ENCODE measurements around the gene ASXL1.

ASXL1 gene

DNA sequence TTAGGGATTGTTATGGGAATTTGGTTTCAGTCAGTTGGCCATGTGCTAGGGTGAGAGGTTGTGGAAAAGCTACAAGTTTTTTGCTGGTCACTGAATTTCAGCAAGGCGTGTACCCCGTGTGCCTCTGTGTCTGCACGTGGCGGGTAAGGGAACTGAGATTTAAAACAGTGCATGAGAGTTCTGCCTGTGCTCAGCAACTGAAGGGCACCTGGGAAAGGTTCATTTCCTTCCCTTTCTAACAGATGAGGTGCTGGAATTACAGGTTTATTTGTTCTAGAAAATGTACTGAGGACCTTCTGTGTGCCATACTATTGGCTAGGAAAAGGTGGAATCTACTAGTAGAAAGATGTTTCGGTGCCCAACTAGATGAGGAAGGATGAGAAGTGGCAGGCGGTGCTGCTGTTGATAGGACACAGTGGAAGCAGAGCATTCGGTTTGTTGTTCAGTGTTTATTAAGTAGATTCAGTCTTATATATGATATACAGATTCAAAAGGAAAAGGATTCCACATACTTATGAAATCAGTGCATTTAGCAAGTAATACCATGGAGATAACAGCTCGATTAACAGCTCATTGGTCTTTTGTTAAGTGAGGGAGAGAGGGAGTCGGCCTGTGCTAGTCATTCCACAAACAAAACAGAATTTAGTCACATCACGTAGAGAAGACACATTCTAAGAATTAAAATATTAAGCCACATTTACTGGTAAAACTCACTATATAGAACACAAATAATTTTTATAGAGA lies 84.7 kb downstream of the ASXL1 start:
- no peak for DNase-seq

DNA sequence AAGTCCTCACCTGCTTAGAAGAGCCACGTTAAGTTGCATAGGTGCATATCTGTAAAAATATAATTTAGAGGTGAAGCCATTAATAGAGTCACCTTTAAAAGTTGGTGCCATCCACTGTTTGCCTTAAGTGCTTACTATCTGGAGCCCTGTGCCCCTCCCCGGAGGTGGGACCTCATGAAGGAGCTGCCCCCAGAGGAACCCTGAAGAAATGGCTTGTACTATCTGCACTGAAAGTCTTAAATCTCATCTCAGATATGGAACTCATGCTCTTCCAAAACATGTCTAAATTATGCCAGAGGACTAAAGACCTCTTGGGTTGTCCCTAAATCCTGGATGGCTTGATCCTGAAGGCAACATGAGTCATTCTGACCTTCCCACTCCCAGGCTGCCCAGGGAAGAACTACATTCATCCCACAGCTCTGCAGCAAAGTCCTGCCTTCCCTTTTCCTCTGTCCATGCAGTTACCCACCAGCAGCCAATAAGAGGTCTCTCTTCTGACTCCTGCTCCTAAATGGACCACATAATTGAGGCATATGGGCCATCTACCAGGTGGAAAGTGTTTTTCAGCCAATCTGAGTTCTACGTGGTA lies 85.3 kb downstream of the ASXL1 start:
- DNase-seq = no peak

DNA sequence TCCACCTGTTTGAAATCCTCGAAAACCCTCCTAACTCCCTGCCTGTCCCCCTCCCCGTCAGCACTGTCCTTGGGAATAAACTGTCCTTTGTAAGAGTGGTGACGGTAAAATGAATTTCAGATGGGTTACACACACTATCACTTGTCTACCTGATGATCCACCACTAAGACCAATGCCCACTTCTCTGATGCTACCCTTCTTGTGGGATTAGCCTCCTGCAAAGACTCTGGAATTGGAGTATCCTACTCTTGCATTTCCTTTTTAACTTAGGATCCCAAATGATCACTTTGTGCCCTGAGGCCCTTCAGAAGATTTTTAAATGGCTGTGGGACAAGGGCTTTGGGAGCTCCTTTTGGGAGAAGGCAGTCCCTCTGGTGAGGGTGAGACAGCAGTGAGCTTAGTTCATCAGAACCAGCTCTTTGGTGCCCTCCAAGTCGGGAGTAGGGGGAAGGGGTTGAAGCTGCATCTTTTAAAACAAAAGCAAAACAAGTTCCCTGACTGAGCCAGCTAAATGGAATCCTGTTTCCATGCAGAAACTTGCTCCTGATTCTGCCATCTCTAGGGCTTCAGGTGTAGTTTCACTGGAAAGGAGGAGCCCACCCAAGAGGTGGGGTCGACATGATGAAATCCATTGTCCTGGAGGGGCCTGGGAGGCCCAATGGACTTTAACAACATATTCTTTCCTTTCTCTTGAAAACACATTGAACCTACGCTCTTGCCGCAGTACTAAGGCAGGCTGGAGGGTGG lies 86.5 kb downstream of the ASXL1 start:
- no peak for DNase-seq

DNA sequence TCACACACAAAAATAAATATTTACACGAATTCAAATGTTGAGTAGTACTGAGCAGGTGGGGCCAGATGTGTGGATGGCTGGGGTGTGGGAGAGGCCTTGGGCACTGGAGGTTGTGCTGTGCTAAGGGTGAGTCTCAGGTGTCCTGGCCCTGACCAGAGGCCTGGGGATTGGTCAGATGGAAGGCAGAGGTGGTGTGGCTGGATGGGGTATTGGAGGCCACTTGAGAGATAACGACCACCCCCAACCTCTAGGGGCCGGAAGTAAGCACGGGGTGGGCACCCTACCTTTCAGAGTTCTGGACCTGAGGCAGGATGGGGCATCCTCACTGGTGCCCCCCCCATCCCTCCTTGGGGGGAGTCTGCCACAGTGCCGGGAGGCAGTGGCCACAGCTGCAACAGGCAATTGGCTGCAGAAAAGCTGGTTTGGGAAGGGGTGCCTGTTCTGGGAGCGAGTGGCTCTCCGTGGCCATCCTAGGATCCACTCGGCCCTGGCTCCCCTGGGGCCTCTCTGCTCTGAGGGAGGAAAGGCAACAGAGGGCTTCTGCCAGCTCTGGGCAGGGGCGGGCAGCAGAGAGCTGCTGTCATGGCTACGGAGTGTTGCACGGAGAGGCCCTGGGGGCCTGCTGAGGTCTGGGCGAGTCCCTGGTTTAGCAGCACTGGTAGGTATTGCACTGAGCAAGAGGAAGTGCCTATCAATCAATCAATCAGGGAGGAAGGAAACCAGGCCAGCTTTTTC lies 87.6 kb downstream of the ASXL1 start:
- DNase-seq = no peak

DNA sequence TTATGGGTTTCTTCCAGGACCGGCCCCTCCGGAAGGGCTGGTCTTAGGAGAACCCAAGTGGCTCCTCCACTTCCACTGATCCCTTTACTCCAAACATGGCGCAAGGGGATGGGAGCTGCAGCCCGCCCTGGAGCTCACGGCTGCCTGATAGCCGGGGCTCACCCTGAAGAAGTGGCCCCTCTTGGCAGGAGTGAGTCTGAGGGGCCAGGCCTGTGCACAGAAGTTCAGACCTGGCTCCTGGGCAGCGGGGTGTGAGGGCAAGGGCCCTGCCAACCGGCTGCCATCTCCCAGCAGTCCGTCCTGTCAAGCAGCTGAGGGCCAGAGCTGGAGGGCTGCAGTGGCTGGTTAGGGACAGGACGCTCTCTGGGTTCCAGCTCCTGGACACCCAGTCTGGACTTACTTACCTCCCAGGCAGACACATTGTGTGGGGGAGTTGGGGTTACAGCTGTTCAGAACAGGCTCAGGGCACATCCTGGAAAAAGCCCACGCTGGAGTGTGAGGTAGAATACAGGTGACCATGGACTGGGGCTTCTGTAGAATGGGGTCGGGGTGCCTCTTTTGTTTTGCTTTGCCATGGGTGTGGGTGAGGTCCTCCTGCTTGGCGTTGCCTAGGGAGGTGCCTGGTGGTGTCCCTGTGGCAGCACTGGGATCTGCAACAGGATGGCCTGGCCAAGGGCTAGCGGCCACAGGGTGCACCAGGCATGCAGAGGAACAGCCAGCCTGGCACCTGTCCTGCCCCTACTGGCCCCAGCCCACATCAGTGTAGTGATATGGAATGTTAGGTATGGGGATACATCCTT lies 88.4 kb downstream of the ASXL1 start:
- DNase-seq = no peak

DNA sequence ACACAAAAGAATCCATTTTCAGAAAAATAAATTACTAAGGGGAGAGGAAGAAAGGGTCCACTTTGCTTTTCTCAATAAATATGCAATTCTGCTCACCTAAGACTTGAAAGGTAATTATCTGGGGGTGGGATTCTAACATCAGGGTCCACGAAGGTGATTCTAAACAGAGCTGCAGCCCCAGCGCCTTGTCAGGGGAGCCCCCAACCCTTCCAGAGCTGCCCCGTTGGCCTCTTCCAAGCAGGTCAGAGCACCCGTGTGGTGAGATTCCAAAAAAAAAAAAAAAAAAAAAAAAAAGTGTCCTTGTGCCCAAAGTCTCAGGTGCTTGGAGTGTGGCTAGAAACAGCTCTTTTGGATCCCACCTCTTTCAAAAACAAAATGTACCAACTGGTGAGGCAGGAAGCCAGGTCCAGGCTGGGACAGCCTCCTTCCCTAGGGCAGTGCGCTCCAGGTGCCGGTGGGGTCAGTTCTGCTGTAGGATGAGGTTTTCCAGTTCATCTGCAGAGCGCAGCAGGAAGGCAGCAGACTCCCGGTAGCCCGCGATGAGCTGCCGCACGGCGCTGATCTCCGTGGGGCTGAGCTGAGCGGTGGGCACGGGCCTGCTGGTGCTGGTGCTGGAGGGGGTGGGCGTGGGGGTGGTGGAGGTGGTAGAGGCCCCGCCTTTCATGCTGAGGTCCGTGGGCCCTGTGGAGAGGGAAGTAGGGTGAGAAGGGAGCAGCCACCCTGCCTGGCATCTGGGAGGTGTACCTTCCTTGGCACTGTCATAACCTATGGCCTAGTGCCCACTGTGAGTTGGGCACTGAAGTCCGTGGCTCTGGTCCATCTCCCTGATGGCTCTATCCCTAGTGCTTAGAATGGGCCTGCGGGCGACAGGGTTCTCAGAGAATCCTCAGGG lies 89.3 kb downstream of the ASXL1 start:
- DNase-seq = no peak

DNA sequence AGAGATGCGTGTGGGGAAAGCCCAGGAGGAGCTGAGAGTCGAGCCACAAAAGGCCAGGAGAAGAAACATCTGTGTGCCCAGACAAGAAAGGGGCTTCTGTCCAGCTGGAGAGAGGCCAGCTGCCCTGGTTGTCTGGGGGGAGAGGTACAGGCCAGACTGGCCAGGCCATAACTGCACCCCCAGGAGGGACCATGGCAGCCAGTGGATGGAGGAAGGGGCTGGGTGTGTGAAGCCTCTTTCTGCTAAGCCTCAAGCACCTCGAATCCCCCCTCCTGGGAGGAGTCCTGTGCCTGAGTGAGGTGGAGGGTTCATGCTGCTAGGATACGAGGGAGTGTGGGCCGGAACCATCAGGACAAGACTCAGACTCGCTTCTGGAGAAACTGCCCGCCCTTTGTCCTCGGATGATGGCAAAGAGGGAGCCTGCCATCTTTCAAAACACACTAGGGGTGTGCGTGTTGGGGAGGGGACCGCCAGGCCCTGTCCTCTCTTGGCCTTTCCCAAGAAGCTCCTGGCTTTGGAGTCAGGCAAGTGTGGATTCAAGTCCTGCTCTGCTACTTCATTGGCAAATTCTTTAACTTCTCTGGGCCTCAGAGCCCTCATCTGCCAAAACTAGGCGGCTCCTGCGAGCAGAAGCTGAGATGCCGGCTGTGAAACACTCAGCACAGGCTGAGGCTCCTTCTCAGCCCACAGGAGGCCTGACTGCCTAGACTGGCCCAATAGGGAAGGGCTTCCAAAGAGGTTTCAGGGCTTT lies 90.3 kb downstream of the ASXL1 start:
- no peak for DNase-seq

DNA sequence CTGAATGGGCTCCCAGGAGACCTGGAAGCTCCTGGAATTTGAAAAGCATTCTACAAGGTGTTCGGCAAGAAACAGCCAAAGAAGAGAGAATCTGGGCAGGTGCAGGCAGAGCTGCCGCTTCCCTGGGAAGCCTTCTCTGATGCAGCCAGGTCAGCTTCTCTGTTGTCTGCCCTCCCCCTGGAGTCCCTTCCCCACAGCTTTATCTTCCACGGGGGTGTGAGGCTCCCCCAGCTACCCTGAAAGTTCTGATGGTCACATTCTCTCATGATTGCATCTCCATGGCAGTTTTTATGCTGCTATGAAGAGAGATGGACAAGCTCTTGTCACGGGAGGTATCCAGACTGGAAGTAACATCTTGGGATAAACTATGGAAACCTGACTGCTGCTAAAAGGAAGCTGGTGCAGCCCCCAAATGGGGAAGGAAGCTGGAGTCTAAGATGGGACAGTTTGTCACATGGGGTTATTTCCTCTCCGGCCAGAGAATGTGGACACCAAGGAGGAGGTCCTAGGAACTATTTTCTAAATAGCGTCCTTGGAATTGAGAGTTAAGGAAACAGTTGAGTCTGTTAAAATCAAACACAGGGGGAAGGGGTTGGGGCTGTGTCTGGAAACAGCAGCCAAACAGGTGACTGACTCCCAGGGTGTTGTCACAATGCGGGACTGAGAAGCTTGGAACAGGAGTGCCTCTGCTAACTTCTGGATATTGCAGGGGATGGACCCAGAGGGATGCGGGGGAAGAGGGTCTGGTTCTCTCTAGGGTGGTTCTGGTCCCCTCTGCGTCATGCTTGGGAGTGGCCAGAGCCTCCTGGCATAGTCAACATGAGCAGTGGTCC lies 91.1 kb downstream of the ASXL1 start:
- no peak for DNase-seq

DNA sequence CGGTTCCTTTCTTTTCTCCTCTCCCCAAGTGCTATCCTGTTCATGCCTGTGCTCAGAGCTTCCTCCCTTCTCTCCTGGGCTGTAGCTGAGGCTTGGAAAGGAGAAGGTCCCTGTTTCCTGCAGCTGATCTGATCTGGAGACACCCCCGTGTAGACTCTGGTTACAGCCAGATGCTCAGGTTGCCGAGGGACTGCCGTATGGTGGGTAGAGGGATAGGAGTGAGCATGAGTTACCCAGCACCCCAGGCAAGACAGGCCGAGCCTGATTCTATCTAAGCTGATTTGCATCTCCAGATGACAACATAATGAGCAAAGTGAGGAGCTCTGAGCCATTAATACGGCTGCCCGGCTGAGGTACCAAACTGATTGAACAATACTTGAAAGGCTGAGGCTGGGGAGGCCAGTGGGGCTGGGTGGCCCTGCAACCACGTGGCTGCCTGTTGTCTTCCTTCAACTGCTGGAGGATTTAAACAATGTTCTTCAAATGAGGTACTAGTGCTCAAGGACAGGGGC lies 91.8 kb downstream of the ASXL1 start:
- DNase-seq = no peak

DNA sequence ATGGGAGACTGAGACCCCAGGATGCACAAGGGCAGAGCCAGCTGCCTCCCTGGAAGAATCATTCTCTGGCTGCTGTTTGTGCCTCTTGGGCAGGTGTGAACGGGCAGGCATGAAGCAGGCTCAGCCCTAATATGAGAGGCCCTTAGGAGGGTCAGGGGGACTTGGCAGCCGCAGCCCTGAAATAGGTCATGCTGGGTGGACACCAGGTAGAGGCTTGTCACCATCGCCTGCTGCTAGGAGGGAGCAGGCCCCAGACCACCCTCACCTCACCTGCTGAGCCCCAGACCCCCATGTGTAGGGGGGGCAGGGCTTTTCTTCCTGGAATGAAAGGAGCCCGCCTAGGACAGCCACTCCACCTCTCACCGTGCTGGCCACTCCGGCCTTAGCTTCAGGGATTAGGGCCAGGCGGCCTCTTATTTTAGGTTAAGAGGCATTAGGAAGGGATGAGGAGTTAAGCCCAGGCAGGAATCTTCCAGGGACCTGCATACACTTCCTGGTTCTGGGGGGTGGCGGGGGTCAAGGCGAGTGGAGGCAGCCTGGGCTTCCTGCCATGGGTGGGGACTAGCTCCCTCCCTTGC lies 92.4 kb downstream of the ASXL1 start:
- no peak for DNase-seq

DNA sequence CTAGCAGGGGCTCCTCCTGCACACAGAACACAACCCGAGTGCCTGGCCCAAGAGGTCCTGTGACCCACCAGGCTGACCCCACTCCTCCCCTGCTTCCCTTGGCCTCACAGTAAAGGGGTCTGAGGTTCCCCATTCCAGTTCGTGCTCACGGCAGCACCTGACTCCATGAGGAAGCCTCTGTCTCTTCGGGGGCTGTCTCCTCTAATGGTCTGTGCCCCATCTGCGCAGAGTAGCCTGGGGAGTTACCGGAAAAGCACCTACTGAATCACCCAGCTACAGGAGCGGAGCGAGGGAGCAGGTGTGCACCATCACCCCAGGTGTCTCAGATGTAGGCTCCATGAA lies 93.2 kb downstream of the ASXL1 start:
- DNase-seq = no peak

DNA sequence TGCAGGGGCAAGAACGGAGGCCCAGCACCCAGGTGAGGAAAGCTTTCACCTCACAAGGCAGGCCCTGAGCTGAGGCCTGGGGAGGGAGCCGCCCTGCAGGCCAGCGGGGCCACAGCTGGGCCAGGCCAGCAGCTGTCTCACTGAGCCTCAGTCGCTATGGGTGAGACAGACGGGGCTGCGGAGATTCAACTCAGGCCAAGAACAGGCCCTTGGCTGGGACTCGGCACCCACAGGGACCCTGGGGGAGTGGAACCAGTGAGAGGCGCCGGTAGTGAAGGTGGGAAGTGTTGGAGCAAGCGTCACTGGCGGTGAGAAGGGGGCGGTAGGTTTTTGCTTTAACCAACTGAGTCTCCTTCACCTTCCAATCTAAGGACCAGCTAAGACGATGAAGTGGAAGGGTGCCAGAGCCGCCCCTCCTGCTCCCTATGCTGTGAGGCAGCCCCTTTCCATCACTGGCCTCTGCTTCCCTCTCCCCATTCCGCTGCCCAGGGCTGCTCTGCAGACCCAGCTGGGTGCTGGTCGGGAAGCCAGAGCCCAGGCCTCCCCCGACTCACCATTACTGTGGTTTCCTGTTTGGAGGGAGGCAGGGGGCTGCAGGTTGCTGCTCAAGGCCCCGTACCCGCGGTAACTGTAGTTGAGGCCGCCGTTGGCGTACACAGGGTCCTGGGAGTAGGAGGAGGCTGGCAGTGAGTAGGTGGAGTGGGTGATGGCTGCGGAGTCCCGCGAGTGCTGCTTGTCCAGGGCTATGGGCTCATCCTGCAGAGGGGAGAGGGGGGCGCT lies 93.7 kb downstream of the ASXL1 start:
- no peak for DNase-seq

DNA sequence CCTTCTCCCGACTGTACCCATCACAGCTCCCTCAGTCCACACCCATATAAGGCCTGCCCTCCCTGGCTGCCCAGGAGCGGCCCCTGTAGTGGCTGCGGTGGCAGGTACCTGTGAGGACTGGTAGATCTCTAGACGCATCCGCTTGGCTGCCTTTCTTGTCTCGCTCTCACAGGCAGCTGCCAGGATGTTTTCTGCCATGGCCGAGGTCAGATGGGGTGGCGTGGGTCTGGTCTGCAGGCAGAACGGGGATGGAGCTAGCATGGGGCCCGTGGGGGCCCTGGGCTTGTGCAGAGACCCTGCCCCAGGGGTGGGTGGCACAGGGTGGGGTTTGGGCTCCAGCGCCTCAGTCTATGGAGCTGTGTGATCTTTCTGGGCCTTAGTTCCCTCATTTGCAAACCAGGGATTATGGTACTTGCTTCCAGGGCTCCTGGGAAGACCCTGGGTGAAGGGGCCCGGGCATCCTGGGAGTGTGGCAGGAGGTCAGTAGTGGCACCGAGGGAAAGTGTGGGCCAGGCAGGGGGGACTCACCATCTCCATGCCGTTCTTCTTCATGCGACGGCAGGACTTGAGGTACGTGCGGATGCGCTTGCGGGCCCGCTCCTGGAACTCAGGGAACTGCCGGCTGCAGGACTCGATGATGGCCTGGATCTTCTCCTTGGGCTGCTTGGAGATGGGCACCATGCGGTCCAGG lies 94.8 kb downstream of the ASXL1 start:
- DNase-seq = no peak

DNA sequence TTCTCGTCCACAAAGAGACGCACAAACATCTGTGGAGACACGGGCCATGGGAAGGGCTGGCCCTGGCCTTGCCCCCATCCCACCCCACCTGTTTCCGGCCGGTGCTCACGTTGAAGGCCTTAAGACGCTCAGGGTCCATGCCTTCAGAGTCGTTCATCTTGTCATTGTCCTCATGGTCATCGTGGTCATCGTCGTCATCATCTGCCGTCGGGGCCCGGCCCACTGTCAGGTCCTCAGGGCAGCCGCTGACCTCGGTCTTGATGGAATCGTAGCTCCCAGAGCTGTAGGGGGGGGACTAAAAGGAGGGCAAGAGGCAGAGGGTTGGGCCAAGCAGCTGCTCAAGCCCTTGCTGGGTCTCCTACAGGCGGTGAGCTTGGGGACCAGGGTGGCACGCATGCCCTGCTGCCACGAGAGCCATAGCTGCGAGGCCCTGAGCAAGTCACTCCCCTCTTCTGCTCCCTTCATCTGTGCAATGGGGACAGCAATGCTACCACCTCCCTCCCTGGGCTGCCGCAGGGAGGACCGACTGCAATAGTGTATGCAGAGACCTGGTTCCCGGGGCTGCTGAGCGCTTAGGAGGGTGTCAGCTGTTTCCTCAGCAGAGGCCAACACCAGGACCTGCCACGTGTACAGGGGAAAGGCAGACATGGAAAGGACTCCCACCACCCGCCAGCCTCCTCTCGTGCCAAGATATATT lies 95.5 kb downstream of the ASXL1 start:
- no peak for DNase-seq

DNA sequence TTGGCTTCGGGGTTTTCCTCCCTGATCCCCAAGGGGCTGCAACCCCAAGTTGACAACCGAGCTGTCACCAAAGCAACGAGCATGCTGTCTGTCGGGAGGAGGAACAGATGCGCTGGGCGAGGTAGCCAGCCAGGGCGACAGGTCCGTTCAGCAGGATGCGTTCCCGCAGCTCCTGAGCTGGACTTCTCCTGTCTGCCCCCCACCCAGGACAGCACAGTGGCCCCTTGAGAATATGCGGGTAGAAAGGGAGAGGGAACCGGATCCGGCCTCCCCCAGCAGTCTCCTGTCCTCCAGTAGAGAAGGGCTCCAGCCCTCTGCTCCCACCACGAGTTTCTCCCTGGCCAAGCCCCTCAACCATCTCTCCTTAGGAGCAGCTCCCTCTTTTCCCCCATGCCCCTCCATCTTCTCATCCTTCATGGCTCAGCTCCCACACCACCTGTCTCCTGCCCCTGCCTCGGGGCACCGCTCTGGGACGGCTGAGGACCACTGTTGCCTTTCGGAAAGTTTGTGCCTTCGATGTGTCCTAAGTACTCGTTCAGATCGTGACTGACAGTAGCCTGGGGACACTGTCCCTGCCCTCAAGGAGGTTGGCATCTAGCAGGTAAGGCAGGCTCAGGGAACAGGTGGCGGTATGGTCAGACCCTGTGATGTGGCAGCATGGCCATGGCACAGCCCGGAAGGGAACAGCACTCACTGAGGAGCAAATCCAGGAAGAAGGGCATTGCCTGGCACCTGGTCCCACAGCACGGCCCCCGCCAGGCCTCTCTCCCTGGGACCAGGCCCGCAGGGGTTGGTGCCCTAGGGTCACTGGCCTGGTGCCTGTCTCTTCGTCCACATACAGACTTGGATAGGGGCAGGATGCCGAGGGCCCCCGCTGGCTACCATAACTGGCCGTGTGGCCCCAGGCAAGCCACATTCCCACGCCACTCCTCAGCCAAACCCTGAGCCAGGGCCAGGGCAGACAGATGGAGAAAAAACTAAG lies 96.3 kb downstream of the ASXL1 start:
- DNase-seq = no peak
